GM12864 (cell line): ENCODE data around the gene LRCOL1.

ENCODE experiments used
- DNase-seq: peaks from one replicate; pipeline ENCODE4 v3.0.0-alpha.2; 2011; ENCODE audit warnings: low read depth
- H3K4me3 ChIP-seq: 2 replicates; pipeline ENCODE4 v1.5.1; 2011; ENCODE audit warnings: mild to moderate bottlenecking, low read depth, low read length, control low read depth
- TF ChIP-seq, protein P1 (sequence below): IDR thresholded peaks from 2 replicates; pipeline ENCODE4 v1.5.1; 2011; ENCODE audit warnings: low read depth, mild to moderate bottlenecking, moderate library complexity, low read length, control low read depth, inconsistent platforms; ENCODE audit errors: missing control alignments

Gene LRCOL1

GRCh38 chr12:132585177-132585576 lies 25.2 kb downstream of the LRCOL1 start:
- H3K4me3 ChIP-seq: no peak overlapping the region
- DNase-seq: no peak
- TF ChIP-seq, protein P1, sequence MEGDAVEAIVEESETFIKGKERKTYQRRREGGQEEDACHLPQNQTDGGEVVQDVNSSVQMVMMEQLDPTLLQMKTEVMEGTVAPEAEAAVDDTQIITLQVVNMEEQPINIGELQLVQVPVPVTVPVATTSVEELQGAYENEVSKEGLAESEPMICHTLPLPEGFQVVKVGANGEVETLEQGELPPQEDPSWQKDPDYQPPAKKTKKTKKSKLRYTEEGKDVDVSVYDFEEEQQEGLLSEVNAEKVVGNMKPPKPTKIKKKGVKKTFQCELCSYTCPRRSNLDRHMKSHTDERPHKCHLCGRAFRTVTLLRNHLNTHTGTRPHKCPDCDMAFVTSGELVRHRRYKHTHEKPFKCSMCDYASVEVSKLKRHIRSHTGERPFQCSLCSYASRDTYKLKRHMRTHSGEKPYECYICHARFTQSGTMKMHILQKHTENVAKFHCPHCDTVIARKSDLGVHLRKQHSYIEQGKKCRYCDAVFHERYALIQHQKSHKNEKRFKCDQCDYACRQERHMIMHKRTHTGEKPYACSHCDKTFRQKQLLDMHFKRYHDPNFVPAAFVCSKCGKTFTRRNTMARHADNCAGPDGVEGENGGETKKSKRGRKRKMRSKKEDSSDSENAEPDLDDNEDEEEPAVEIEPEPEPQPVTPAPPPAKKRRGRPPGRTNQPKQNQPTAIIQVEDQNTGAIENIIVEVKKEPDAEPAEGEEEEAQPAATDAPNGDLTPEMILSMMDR: no peak

- TF ChIP-seq, protein P1: no peak
- DNase-seq: no peak
- H3K4me3 ChIP-seq: no peak overlapping the region
Measured at GRCh38 chr12:132584429-132584828, 26.0 kb downstream of the LRCOL1 start.

- TF ChIP-seq, protein P1: no peak
- no peak for DNase-seq
- H3K4me3 ChIP-seq: no peak overlapping the region
Measured at GRCh38 chr12:132583736-132584135, 26.6 kb downstream of the LRCOL1 start.

- no peak for DNase-seq
- TF ChIP-seq, protein P1: no peak
- no peak overlapping the region for H3K4me3 ChIP-seq
Measured at GRCh38 chr12:132583411-132583710, 27.0 kb downstream of the LRCOL1 start.

DNA sequence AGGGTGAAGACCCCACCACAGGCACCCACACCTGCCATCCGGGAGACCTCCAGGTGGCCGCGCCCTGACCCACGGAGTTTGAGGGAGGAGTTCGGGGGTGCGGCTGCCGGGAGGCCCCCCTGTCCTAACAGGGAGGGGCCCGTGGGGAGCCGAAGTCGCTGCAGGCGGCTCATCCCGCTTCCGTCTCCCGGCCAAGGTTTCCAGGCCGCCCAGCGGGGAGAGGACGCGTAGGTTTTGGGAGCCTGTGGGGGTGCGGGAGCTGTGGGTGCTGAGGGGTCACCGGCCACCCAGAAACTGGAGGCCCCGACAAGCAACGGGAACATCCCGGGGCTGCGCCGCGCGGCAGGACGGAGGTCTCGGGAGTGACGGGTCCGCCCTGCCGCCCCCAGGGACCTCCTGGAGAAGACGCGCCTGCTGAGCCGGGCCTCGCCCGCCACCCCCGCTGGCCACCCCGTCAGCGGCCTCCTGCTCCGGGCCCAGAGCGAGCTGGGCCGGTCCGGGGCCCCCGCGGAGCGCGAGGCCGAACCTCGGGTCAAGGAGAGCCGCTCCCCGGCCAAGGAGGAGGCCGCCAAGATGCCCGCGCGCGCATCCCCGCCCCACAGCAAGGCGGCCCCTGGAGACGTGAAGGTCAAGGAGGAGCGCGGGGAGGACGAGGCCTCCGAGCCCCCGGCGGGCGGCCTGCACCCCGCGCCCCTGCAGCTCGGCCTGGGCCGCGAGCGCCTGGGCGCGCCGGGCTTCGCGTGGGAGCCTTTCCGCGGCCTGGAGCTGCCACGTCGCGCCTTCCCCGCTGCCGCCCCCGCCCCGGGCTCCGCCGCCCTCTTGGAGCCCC lies 27.6 kb downstream of the LRCOL1 start:
- H3K4me3 ChIP-seq: no peak overlapping the region
- no peak for DNase-seq
- TF ChIP-seq, protein P1: no peak

DNA sequence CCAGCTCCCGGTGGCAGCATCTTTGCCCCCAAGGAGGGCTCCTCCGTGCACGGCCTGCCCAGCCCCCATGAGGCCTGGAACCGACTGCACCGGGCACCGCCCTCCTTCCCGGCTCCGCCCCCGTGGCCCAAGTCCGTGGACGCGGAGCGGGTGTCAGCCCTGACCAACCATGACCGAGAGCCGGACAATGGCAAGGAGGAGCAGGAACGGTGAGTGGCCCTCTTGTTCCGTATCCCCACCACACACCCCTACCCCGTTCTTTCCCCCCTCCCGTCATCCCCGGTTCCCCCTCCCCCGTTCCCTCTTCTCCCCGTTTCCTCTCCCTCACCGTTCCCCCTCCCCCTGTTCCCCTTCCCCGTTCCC lies 28.3 kb downstream of the LRCOL1 start:
- TF ChIP-seq, protein P1: no peak
- no peak overlapping the region for H3K4me3 ChIP-seq
- no peak for DNase-seq
